H9 (cell line): ENCODE results near the gene CLC. TPM values are rescaled to one million over a fixed set of nuclear protein-coding genes. Genes with fewer than 3 reads are reported as not detected.

ENCODE experiments used
- DNase-seq: peaks from one replicate; pipeline ENCODE4 v3.0.0-alpha.2; 2017
- H2AFZ ChIP-seq: one replicate; pipeline ENCODE4 v1.6.1; 2013; ENCODE audit warnings: mild to moderate bottlenecking, low read length, control low read depth, moderate library complexity
- H2AK5ac ChIP-seq: 2 replicates; pipeline ENCODE4 v1.6.1; 2013; ENCODE audit warnings: low read length, control low read depth, mixed read lengths; ENCODE audit not compliant: insufficient read length
- H2BK120ac ChIP-seq: one replicate; pipeline ENCODE4 v1.6.1; 2013; ENCODE audit warnings: low read depth, mild to moderate bottlenecking, low read length, control low read depth, inconsistent platforms; ENCODE audit not compliant: poor library complexity, severe bottlenecking
- H2BK12ac ChIP-seq: 2 replicates; pipeline ENCODE4 v1.6.1; 2013; ENCODE audit warnings: low read length, control low read depth, mixed read lengths, low read depth; ENCODE audit not compliant: insufficient read length
- H2BK15ac ChIP-seq: 2 replicates; pipeline ENCODE4 v1.6.1; 2013; ENCODE audit warnings: low read depth, low read length, control low read depth
- H2BK20ac ChIP-seq: one replicate; pipeline ENCODE4 v1.6.1; 2013; ENCODE audit warnings: low read depth, mild to moderate bottlenecking, low read length, control low read depth, inconsistent platforms; ENCODE audit not compliant: poor library complexity, severe bottlenecking
- H2BK5ac ChIP-seq: 2 replicates; pipeline ENCODE4 v1.6.1; 2013; ENCODE audit warnings: low read length, control low read depth, mixed read lengths; ENCODE audit not compliant: insufficient read length
- H3K14ac ChIP-seq: 2 replicates; pipeline ENCODE4 v1.6.1; 2013; ENCODE audit warnings: low read length, control low read depth; ENCODE audit not compliant: insufficient read depth
- H3K18ac ChIP-seq: 2 replicates; pipeline ENCODE4 v1.6.1; 2013; ENCODE audit warnings: low read depth, mild to moderate bottlenecking, mixed read lengths, low read length, control low read depth; ENCODE audit not compliant: insufficient read length
- H3K23ac ChIP-seq: 2 replicates; pipeline ENCODE4 v1.6.1; 2013; ENCODE audit warnings: low read length, control low read depth, mixed read lengths, low read depth; ENCODE audit not compliant: insufficient read length
- H3K23me2 ChIP-seq: 2 replicates; pipeline ENCODE4 v1.6.1; 2013; ENCODE audit warnings: low read depth, mild to moderate bottlenecking, mixed read lengths, low read length, control low read depth; ENCODE audit not compliant: insufficient read length, poor library complexity, severe bottlenecking
- H3K27ac ChIP-seq: 2 replicates; pipeline ENCODE4 v1.5.1; 2013; ENCODE audit warnings: low read length, control low read depth, mixed read lengths, low read depth; ENCODE audit not compliant: insufficient read length
- H3K27me3 ChIP-seq: 2 replicates; pipeline ENCODE4 v1.6.1; 2013; ENCODE audit warnings: low read length, control low read depth, inconsistent platforms; ENCODE audit not compliant: insufficient read depth
- H3K4ac ChIP-seq: 2 replicates; pipeline ENCODE4 v1.6.1; 2013; ENCODE audit warnings: low read depth, mild to moderate bottlenecking, control low read depth, inconsistent platforms, low read length, moderate library complexity
- H3K4me1 ChIP-seq: 2 replicates; pipeline ENCODE4 v1.6.1; 2013; ENCODE audit warnings: low read length, control low read depth, inconsistent platforms; ENCODE audit not compliant: insufficient read depth
- H3K4me2 ChIP-seq: 2 replicates; pipeline ENCODE4 v1.6.1; 2013; ENCODE audit warnings: low read length, control low read depth, mixed read lengths; ENCODE audit not compliant: insufficient read length, insufficient read depth
- H3K56ac ChIP-seq: 2 replicates; pipeline ENCODE4 v1.6.1; 2013; ENCODE audit warnings: low read depth, mild to moderate bottlenecking, mixed read lengths, low read length, control low read depth; ENCODE audit not compliant: insufficient read length
- H3K79me1 ChIP-seq: 2 replicates; pipeline ENCODE4 v1.6.1; 2013; ENCODE audit warnings: low read depth, mild to moderate bottlenecking, moderate library complexity, low read length, control low read depth, inconsistent platforms; ENCODE audit not compliant: insufficient read depth, poor library complexity, severe bottlenecking
- H3K79me2 ChIP-seq: 2 replicates; pipeline ENCODE4 v1.6.1; 2013; ENCODE audit warnings: low read length, control low read depth, inconsistent platforms; ENCODE audit not compliant: insufficient read depth
- H3K9ac ChIP-seq: 2 replicates; pipeline ENCODE4 v1.6.1; 2013; ENCODE audit warnings: low read length, control low read depth, mixed read lengths; ENCODE audit not compliant: insufficient read length; ENCODE audit errors: extremely low read depth
- H3K9me3 ChIP-seq: one replicate; pipeline ENCODE4 v1.6.1; 2013; ENCODE audit warnings: low read depth, low read length, inconsistent platforms; ENCODE audit not compliant: control insufficient read depth
- H3T11ph ChIP-seq: one replicate; pipeline ENCODE4 v1.6.1; 2013; ENCODE audit warnings: mild to moderate bottlenecking, low read length, control low read depth, inconsistent platforms
- H4K20me1 ChIP-seq: one replicate; pipeline ENCODE4 v1.6.1; 2013; ENCODE audit not compliant: control insufficient read depth, insufficient read length, insufficient read depth
- H4K5ac ChIP-seq: 2 replicates; pipeline ENCODE4 v1.6.1; 2013; ENCODE audit warnings: low read depth, mild to moderate bottlenecking, mixed read lengths, low read length, control low read depth; ENCODE audit not compliant: insufficient read length
- H4K8ac ChIP-seq: replicated peaks from 2 replicates; pipeline ENCODE4 v1.6.1; 2013; ENCODE audit warnings: low read length, control low read depth, mixed read lengths, low read depth; ENCODE audit not compliant: insufficient read length
- H4K91ac ChIP-seq: 2 replicates; pipeline ENCODE4 v1.6.1; 2013; ENCODE audit warnings: low read depth, mild to moderate bottlenecking, moderate library complexity, mixed read lengths, low read length, control low read depth; ENCODE audit not compliant: insufficient read length
- H3K27ac Mint-ChIP-seq, 3 experiments: 2 replicates in 2 of 3; 3 replicates in 1 of 3; pipeline ENCODE4 v1.8.0; 2020 to 2021; ENCODE audit warnings: mixed read lengths in 3 of 3, mild to moderate bottlenecking in 1 of 3, moderate library complexity in 1 of 3
- H3K27me3 Mint-ChIP-seq: 2 replicates; pipeline ENCODE4 v1.8.0; 2021; ENCODE audit warnings: low read depth, mild to moderate bottlenecking, moderate library complexity, mixed read lengths
- H3K36me3 Mint-ChIP-seq, 3 experiments: 2 replicates in 2 of 3; 3 replicates in 1 of 3; pipeline ENCODE4 v1.8.0; 2020 to 2021; ENCODE audit warnings: low read depth in 3 of 3, mixed read lengths in 3 of 3; ENCODE audit not compliant: insufficient read depth in 1 of 3
- H3K4me1 Mint-ChIP-seq, 2 experiments: 2 replicates each; pipeline ENCODE4 v1.8.0; 2020; ENCODE audit warnings: mixed read lengths in 2 of 2
- H3K4me3 Mint-ChIP-seq, 2 experiments: 2 replicates in 1 of 2; 3 replicates in 1 of 2; pipeline ENCODE4 v1.8.0; 2020 to 2021; ENCODE audit warnings: mild to moderate bottlenecking in 2 of 2, mixed read lengths in 2 of 2, moderate library complexity in 1 of 2
- H3K9me3 Mint-ChIP-seq, 2 experiments: 2 replicates in 1 of 2; 3 replicates in 1 of 2; pipeline ENCODE4 v1.8.0; 2020; ENCODE audit warnings: mild to moderate bottlenecking in 2 of 2, mixed read lengths in 2 of 2, moderate library complexity in 1 of 2
- WGBS: extraction: QIAGEN DNeasy Blood & Tissue Kit; methylation state at CpG from one replicate; pipeline ENCODE4 v1.1.7; 2013; ENCODE audit warnings: missing lambda C conversion rate, low lambda C conversion rate, mixed read lengths; ENCODE audit not compliant: insufficient read length; ENCODE audit errors: extremely low coverage; 5-methylcytosine and 5-hydroxymethylcytosine counted together
- total RNA-seq: library from RNA; stranded (reverse); gene quantifications from 2 replicates; pipeline ENCODE4 v1.2.1, GENCODE V29; 2021
- TF ChIP-seq, protein P1 (sequence below): fragments of 200-600 bp; sonication (generic); conservative IDR thresholded peaks from 3 replicates; pipeline ENCODE4 v1.8.0; 2021; ENCODE audit warnings: antibody characterized with exemption, mild to moderate bottlenecking

CLC gene
- total RNA-seq, 1 experiment from 2014 or later: 0.39 TPM

DNA sequence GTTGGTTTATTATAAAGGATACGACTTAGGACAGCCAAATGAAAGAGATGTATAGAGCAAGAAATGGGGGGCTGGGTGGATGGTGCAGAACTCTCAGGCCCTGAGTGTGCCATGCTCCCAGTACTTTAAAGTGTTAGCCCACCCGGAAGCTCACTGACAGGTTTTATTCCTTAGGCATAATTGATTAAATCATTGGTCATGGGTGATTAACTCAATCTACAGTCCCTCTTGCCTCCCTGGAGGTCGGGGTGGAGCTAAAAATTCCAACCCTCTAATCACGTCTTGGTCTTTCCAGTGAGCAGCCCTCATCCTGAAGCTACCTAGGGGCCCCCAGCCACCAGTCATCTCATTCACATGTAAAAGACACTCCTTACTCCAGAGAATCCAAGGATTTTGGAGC is 31.0 kb upstream of the CLC start:
- no peak overlapping the region for H3K27ac ChIP-seq
- no peaks in the 10 kb centered on the region for H4K20me1 ChIP-seq
- H3K14ac ChIP-seq: no peak overlapping the region
- no peak overlapping the region for H3T11ph ChIP-seq
- no peak overlapping the region for H3K23ac ChIP-seq
- H4K5ac ChIP-seq: no peak overlapping the region
- TF ChIP-seq, protein P1, sequence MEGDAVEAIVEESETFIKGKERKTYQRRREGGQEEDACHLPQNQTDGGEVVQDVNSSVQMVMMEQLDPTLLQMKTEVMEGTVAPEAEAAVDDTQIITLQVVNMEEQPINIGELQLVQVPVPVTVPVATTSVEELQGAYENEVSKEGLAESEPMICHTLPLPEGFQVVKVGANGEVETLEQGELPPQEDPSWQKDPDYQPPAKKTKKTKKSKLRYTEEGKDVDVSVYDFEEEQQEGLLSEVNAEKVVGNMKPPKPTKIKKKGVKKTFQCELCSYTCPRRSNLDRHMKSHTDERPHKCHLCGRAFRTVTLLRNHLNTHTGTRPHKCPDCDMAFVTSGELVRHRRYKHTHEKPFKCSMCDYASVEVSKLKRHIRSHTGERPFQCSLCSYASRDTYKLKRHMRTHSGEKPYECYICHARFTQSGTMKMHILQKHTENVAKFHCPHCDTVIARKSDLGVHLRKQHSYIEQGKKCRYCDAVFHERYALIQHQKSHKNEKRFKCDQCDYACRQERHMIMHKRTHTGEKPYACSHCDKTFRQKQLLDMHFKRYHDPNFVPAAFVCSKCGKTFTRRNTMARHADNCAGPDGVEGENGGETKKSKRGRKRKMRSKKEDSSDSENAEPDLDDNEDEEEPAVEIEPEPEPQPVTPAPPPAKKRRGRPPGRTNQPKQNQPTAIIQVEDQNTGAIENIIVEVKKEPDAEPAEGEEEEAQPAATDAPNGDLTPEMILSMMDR: no peak
- Mint-ChIP-seq H3K36me3 (peaks cover 0 to 4% (median 0%) of the 10 kb centered on the region in 3 experiments; a peak in 1 of 7 replicates), H3K4me1 (peaks cover 43 to 47% of the 10 kb centered on the region in 2 experiments), H3K4me3 (no peak overlapping the region; a peak in 1 of 5 replicates), H3K9me3 (peaks cover 3 to 5% of the 10 kb centered on the region in 2 experiments; a peak in 4 of 5 replicates), H3K27ac (no peak overlapping the region), H3K27me3 (no peaks in the 10 kb centered on the region; the same call in none of the 2 replicates)
- no peak overlapping the region for H2AK5ac ChIP-seq
- no peaks in the 10 kb centered on the region for H3K27me3 ChIP-seq
- no peak overlapping the region for H4K8ac ChIP-seq
- H2BK12ac ChIP-seq: no peak overlapping the region
- no peak overlapping the region for H3K4me2 ChIP-seq
- no peak overlapping the region for H4K91ac ChIP-seq
- peaks cover 2% of the 10 kb centered on the region; the same call in 1 of the 2 replicates for H3K4me1 ChIP-seq
- H3K9ac ChIP-seq: no peak overlapping the region
- no peak overlapping the region for H2BK5ac ChIP-seq
- H2BK120ac ChIP-seq: no peak overlapping the region
- WGBS: no CpG with 5 or more reads among the region's 4 CpGs
- H2AFZ ChIP-seq: no peak overlapping the region
- no peaks in the 10 kb centered on the region for H3K79me2 ChIP-seq
- H2BK20ac ChIP-seq: no peak overlapping the region
- H2BK15ac ChIP-seq: no peak overlapping the region
- H3K79me1 ChIP-seq: no peaks in the 10 kb centered on the region
- H3K23me2 ChIP-seq: no peaks in the 10 kb centered on the region
- H3K9me3 ChIP-seq: peaks cover 4% of the 10 kb centered on the region
- no peak overlapping the region for H3K18ac ChIP-seq
- no peak overlapping the region for H3K56ac ChIP-seq
- DNase-seq: no peak
- H3K4ac ChIP-seq: no peak overlapping the region
